GM12874 (cell line): ENCODE data around the gene STK10.

Source experiments
- TF ChIP-seq, protein P1 (sequence below): IDR thresholded peaks from 2 replicates; pipeline ENCODE4 v1.5.1; 2011; ENCODE audit warnings: low read depth, mild to moderate bottlenecking, control low read depth, low read length, moderate library complexity; ENCODE audit not compliant: insufficient read depth

Gene STK10

DNA sequence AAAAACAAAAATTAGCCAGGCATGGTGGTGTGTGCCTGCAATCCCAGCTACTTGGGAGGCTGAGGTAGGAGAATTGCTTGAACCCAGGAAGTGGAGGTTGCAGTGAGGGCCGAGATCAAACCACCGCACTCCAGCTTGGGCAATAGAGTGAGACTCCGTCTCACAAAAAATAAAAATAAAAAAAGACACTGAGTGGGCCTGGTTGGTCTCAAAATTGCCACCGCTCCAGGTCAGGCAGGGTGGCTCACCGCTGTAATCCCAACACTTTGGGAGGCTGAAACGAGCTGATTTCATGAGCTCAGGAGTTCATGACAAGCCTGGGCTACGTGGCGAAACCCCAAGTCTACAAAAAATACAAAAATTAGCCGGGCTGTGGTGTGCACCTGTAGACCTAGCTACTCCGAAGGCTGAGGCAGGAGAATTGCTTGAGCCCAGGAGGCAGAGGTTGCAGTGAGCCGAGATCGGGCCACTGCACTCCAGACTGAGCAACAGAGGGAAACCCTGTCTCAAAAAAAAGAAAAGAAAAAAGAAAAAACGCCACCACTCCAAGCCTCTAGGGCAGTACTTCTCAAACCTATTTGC lies 1.8 kb downstream of the STK10 start:
- TF ChIP-seq, protein P1, sequence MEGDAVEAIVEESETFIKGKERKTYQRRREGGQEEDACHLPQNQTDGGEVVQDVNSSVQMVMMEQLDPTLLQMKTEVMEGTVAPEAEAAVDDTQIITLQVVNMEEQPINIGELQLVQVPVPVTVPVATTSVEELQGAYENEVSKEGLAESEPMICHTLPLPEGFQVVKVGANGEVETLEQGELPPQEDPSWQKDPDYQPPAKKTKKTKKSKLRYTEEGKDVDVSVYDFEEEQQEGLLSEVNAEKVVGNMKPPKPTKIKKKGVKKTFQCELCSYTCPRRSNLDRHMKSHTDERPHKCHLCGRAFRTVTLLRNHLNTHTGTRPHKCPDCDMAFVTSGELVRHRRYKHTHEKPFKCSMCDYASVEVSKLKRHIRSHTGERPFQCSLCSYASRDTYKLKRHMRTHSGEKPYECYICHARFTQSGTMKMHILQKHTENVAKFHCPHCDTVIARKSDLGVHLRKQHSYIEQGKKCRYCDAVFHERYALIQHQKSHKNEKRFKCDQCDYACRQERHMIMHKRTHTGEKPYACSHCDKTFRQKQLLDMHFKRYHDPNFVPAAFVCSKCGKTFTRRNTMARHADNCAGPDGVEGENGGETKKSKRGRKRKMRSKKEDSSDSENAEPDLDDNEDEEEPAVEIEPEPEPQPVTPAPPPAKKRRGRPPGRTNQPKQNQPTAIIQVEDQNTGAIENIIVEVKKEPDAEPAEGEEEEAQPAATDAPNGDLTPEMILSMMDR = no peak

DNA sequence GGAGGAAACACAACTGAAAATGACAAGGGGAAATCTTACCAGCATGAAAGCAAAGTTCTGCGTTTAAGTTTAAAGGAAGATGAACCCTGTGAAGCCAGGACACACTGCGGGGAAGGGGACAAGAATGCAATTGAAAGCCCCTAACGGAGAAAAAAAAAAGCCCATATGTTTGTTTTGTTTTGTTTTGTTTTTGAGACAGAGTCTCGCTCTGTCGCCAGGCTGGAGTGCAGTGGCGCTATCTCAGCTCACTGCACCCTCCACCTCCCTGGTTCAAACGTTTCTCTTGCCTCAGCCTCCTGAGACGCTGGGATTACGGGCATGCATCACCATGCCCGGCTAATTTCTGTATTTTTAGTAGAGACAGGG lies 2.9 kb downstream of the STK10 start:
- TF ChIP-seq, protein P1 = no peak

DNA sequence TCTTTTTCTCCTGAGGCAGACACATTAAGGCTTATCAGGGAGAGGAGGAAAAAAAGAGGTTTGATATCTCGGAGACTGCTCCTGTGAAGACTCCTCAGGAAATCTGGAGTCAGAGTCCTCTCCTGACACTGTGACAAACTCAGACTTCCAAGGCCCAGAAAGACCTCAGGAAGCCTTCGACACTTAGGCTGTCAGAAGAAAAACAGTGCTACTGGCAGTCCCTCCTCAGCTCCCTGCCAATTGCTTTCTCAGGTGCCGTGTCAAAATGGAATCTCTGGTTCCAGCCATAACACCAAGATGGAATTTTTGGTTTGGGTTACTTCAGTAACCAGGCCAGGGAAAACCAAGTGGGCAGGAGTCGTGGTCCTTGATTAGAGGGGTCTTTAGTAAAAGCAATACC lies 4.1 kb downstream of the STK10 start:
- TF ChIP-seq, protein P1 = no peak

DNA sequence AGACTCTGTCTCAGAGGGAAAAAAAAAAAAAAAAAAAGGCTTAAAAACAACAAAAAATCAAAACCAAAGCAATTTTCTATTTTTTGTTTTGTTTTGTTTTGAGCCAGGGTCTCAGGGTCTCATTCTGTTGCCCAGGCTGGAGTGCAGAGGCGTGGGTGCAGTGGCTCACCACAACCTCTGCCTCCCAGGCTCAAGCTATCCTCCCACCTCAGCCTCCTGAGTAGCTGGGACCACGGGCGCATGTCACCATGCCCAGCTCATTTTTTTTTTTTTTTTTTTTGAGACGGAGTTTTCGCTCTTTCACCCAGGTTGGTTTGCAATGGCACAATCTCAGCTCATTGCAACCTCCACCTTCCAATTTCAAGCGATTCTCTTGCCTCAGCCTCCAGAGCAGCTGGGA lies 5.7 kb downstream of the STK10 start:
- TF ChIP-seq, protein P1 = no peak

DNA sequence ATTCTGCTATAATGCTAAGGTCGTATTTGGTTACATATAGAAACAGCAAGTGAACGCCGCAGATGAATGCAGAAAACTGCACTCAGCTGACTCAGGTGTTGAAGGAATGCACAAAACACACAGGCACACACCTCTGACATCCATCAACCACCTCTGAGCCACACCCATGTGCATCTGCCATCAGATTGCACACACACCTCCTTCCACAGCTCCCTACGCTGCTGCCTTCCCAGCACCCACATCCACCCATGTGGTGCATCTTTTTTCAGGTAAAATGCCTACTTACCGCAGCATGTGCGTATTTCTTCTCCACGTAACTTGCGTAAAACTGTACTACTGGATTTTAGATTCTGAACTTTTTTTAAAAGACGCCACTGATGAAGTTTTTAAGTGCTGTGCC lies 7.1 kb downstream of the STK10 start:
- TF ChIP-seq, protein P1 = no peak

DNA sequence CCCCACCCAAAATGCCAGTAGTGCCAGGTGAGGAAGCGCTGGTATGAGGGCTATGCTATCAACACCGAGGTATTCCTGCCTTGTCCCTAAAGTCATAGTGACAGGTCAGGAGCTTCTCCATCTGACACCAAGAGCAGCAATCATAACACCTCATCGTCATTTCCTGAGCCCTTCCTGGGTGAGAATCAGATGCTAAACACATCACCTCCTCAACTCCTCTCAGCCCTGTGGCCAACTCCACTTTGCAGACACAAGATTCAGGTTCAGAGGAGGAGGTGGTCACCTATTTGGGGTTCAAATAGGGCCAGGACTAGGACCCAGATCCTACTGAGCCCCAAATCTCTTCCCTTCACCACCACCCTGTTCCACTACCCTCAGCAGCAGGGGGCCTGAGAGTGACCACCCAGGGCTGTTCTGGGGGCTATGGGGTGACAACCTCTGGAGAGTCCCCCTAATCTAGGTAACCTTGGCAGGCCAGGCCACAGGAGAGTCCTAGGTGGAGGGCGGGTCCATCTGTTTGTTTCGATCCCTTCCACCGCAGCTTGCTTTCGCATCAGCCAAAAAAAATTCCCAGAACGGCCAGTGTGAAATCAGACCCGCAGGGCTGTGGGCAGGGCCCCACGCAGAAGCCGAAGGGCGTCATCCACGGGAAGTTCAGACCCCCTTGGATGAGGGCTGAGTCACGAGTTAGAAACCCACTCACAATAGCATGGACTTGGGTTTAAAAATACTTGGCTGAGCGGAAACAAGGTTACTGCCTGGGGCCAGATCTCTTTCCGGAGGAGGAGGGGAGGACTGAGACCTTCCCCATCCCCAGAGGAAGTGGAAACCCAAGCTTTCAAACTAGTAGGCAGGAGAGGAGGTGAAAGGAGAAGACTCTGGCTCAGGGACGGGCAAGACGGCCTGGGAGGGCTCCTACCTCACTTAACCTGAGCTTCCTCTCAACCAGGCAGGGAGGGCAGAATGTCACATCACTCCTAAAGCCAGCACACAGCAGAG lies 8.7 kb downstream of the STK10 start:
- TF ChIP-seq, protein P1 = no peak

DNA sequence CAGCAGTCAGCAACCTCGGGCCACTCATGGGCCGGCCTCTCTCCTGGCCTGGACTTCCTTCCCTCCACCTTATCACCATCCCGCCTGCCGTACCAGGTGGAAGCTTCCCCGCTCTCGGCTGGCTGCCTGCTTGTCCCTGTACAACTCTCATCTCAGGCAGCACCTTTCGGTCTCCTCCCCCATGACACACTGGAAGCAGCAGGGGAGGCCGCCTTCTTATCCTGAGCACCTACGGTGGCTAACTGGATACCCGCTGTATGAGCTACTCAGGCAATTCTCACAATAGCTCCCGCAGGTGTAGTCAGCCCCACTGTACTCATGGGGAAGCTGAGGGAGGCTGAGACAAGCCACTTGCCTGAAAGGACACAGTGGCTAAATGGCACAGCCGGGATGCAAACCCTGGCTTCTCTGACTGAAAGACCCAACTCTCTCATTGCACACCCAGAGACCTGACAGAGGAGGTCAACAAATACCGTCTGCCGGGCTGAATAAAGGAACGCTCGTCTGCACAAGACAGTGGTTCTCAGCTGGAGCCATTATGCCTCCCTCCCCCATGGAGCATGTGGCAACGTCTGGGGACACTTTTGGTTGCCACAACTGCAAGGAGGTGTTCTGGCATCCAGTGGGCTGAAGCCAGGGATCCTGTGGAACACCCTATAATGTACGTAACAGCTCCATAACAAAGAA lies 9.6 kb downstream of the STK10 start:
- TF ChIP-seq, protein P1 = no peak
